Activated T-cell treated with anti-CD3 and anti-CD28 coated beads for 1 hour (primary cell): ENCODE data around the gene NEDD4L.
"Not testable (repeated sequence)": the region's sequence is repeated elsewhere in the genome, so short reads cannot be mapped to it uniquely, and the experiment has no call there.

ENCODE experiments used
- DNase-seq: peaks from one replicate; pipeline ENCODE4 v3.0.0-alpha.2; 2020; ENCODE audit warnings: low read depth

Gene NEDD4L

DNA sequence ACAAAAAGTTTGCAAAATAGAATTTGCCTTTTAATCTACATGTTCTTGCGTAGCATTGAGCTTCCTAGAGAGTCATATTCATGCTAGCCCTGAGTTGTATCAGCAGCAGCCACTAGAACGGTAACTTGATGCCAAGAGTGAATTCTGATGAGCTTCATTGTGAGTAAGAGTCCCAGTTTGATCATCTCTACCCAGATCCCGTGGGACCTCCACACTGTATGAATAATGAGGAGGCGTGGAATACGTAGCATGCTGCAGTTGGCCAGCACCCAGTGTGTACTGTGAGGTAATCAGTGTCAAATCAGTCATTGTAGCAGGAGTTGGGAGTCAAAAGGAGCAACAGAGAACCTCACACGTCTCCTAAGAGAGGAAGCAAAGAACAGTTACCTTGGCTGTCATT lies 197.9 kb downstream of the NEDD4L start:
- DNase-seq: no peak

DNA sequence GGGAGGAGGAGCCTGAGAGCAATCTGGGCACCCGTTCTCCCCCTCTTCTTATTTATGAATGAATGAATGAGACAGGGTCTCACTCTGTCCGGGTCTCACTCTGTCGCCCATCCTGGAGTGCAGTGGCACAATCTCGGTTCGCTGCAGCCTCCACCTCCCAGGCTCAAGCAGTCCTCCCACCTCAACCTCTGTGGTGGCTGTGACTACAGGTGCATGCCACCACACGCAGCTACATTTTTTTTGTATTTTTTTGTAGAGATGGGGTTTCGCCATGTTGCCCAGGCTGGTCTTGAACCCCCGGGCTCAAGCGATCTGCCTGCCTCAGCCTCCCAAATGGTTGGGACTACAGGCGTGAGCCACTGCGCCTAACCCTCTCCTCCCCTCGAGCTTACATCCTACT lies 198.4 kb downstream of the NEDD4L start:
- DNase-seq: no peak

- DNase-seq: no peak
Measured at GRCh38 chr18:58242968-58243367, 198.9 kb downstream of the NEDD4L start.

DNA sequence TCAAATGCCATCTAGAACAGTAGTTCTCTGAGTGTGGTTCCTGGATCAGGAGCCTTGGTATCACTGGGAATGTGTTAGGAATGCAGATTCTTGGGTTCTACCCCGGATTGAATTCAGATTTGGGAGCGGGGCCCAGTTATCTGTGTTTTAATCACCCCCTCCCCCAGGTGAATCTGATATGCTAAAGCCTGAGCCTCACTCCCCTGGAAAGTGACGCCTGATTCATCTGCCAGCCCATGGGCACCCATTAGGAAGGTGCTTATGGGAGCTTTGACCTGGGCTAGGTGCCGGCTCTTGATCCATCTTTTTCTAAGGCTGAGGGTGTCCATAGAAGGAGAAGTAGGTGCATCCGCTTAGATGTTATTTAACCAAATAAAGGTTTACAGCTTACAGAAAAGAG lies 199.4 kb downstream of the NEDD4L start:
- DNase-seq: no peak

DNA sequence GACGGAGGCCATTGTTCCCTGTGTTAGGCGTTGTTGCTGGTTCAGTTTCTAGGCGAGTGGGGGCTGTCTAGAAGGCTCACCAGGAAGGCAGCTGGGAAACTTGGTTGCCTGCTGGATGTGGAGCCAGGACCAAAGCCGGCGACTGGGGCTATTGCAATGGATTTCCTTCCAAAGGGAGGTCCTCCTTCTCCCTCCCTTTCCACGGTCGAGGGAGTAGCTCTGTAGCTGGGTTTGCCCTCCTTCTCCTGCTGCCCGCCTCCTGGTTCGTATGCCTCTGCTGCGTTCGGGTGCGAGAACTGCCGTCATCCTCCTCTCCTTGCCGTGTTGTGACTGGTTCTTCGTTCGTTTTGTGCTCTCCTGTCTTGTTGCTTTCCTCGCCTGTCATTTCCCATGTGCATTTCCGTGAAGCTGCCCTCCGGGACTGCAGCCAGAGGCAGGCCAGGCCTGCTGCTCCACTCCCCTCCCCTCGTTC lies 203.4 kb downstream of the NEDD4L start:
- no peak for DNase-seq

- DNase-seq: no peak
Measured at GRCh38 chr18:58249712-58250111, 205.7 kb downstream of the NEDD4L start.

DNA sequence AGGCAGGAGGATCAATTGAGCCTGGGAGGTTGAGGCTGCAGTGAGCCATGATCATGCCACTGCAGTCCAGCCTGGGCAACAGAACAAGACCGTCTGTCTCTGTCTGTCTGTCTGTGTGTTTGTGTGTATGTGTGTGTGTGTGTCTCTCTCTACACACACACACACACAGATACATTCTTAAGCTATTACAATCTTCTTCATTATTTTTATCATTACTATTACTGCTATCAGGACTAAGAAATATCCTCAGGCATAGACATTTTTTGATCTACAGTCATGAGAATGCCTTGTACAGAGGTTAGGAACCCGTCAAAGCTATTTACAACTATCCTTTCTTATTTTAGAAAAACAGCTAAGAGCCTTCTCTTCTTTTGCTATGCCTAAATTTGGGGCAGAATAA lies 207.4 kb downstream of the NEDD4L start:
- DNase-seq: no peak

- DNase-seq: no peak
Measured at GRCh38 chr18:58252166-58252565, 208.1 kb downstream of the NEDD4L start.

- DNase-seq: no peak
Measured at GRCh38 chr18:58253318-58253717, 209.3 kb downstream of the NEDD4L start.

GRCh38 chr18:58253871-58254270 lies 209.8 kb downstream of the NEDD4L start:
- no peak for DNase-seq

DNA sequence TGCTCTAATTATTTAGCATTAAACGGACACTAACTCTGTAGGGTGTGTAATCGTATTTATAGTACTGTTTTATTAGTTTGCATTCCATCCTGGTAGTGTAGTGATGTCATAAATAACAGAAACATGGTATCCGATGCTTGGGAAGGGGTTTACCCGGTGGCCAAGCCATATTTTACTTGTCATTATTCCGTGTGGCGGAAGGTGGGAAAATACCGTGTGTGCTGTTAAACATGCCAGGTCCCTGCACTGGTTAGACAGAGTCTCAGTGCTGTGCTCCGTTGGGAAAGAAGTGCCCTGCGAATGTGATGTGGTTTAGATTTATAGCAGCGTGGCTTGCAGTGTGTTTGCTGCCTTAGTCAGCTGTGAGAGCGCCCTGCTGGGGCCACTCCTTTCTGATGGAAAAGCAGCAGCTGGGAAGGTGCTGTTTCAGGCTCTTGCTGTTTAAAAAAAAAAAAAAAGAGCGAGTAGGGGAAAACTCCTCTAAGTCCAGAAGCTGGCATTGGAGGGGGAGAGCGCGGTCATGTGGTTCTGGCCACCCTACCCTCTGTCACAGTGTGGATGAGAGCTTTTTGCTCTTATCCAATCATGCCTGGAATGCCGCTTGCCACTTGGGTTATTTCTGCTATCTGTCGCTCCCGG lies 211.0 kb downstream of the NEDD4L start:
- no peak for DNase-seq

- DNase-seq: no peak
Measured at GRCh38 chr18:58255701-58256311, 211.8 kb downstream of the NEDD4L start.

DNA sequence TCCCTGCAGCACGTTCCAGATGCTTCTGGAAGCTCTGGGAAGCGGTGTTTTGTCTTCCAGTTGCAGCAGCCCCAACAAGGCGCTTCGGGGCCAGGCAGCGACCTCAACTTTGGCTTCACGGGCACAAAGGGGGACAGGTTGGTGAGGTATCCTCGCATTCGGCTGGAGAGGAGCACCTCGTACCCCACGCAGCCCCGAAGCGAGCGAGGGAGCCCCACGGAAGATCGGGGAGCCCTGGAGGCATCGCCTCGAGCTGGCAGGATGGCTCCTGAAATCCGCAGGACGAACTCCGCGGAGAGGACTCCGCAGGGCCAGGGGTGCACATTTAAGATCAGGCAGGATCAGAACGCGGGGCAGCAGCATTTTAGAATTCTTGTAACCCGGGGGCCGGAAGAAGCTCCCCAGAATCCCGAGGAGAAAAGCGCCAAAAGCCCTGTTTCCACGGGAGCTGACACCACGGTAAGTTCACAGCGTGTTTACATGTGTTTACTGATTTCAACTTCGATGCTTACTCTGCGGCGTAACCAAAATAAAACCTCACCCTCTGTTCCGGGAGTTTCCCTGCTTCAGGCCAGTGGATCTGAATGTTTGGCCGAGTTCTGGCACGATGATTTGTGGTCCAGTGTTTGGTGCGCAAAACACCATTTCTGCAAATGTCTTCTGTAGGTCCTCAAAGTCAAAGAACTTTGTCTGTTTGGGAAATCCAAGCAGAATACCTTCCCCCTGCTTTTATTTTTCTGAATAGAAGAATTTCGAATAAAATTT lies 212.5 kb downstream of the NEDD4L start:
- DNase-seq: no peak

DNA sequence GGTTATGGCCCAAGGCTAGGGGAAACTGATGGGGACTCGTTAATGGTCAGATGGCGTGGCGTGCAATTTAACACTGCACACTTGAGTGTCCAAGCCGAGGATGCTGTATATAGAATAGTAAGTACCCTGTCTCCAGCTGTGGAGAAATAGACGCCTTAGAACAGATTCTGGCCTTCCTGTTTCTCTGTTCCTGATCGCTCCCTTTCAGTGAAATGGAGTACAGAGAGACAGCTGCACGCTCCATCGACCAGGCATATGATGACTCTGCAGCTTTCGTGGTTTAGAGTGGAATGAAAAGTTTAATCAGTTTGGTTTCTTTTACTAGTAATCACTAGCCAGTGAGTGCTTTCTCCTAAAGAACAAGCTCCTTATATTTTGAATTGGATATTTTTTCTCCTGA lies 213.4 kb downstream of the NEDD4L start:
- DNase-seq: no peak

DNA sequence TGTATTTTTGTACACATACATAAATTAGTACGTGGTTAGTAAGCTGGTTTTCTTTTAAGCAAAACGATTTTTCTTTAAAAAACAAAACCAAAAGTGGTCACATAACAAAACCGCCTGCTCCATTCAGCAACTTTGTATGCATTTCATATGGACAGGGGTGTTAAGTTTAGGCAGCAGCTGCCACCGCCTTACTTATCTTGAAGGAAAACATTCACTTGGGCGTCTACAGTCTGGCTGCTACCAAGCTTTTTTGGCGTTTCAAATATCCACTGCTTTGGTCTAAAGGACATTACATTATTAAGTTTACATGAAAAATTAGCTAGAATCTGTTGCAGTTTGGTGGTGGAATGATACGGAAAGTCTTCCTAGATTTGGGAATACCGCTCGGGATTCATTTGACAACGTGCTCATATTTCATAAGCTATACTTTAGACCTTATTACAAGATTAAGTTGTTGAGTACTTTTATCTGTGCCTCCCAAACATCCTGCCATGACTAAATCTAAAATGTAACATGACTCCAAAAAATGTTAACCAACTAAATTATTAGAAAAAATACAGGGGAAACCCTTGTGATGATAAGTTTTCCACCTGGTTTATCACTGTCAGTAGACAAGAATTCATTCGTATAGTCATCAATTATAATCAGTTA lies 214.8 kb downstream of the NEDD4L start:
- DNase-seq: no peak

DNA sequence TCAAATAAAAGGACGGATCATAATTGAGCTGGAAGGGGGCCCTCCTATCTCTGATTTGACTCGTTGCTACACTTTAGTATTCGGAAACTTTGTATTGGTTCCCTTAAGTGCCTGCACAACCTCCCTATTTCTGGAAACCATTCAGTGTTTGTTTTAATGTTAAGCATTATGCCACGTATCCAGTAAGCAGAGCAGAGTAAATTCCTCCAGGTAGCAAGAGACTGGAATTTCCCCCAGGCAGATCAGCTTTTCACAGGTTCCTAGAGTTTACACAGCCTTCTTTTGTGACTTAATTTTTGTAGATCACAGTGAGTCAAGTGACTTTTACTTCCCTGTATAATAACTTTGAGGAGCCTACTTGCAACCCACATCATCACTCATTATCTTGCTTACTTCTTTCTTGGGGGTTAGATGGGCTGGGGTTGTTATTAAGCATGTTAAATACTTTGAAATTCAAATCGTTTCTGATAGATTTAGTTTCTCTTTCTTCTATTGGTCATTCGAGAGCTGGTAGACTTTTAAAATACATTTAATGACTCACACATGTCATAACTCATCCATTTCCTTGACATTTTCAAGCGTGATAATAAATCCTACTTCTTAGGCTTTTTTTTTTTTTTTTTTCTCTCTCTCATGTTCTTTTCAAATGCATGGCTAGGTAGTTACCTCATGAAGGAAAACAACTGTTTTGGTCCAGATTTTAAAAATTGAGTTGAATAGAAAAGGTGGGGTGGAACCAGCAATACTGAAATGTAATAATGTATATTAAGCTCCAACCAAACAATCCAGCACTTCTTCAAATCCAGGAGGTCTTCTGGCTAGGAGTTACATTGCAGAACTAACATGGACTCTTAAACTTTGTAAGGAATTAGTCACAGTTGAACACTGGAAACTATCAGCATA lies 219.3 kb downstream of the NEDD4L start:
- no peak for DNase-seq

GRCh38 chr18:58264075-58264474 lies 220.0 kb downstream of the NEDD4L start:
- DNase-seq: no peak

DNA sequence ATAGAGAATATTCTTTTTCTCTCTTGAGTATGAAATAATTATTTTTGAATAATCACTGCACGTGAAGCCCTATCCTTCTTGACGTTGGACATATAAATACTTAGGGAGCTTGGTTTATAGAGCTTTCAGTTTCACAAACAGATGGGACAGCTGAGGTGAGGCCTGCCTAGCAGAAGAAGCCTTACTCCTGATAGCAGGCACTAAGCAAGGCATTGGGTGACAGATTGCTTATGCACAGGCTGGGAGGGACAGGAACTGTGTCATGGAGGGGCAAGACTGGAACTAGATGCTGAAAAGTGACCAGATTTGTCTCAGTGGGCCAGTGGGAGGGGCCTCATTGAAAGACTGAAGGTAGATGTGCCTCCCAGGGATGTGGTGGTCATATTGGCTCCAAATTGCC lies 220.8 kb downstream of the NEDD4L start:
- no peak for DNase-seq

- DNase-seq: not testable (repeated sequence)
Measured at GRCh38 chr18:58265489-58265888, 221.5 kb downstream of the NEDD4L start.

DNA sequence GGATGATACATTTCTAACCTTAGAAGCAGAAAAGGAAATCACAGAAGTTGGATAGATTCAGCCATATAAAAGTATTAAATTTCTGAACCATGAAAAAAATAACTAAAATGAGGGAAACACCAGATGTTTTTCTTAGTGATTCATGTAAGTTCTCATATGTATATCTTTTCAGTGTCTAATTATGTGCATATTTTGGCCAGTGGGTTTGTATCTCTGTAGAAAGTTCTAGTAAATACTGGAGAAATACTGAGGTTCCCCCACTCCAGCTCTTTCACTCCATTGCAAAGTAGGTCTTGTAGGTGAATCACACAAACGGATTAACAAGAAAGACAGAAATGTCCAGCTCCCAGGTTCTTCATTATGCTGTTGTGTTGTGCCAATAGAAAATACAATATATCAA lies 222.3 kb downstream of the NEDD4L start:
- no peak for DNase-seq

GRCh38 chr18:58267493-58267892 lies 223.5 kb downstream of the NEDD4L start:
- DNase-seq: no peak

DNA sequence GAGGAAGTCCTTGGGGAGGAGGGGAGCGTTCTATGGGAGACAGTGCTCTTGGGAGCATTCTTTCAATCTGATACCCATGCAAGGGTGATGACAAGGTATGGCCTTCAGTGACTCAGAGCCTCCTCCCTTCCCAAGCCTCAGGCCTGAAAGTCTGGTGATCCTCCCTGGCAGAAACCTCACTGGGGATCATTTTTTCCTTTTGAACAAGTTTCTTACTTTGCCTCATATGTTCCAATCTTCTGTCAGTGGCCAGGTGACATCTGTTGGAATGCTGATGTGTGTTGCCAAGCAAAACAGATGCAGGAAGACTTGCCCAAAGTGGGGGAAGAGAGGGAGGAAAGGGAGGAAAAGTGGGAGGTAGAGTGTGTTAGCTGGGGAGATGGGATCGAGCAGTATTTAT lies 224.8 kb downstream of the NEDD4L start:
- DNase-seq: no peak
